H9 (cell line): ENCODE data around the gene DMBT1. TPM values are rescaled to one million over a fixed set of nuclear protein-coding genes. Genes with fewer than 3 reads are reported as not detected.

Source experiments
- DNase-seq: peaks from one replicate; pipeline ENCODE4 v3.0.0-alpha.2; 2017
- H2AFZ ChIP-seq: one replicate; pipeline ENCODE4 v1.6.1; 2013; ENCODE audit warnings: mild to moderate bottlenecking, low read length, control low read depth, moderate library complexity
- H2AK5ac ChIP-seq: 2 replicates; pipeline ENCODE4 v1.6.1; 2013; ENCODE audit warnings: low read length, control low read depth, mixed read lengths; ENCODE audit not compliant: insufficient read length
- H2BK120ac ChIP-seq: one replicate; pipeline ENCODE4 v1.6.1; 2013; ENCODE audit warnings: low read depth, mild to moderate bottlenecking, low read length, control low read depth, inconsistent platforms; ENCODE audit not compliant: poor library complexity, severe bottlenecking
- H2BK12ac ChIP-seq: 2 replicates; pipeline ENCODE4 v1.6.1; 2013; ENCODE audit warnings: low read length, control low read depth, mixed read lengths, low read depth; ENCODE audit not compliant: insufficient read length
- H2BK15ac ChIP-seq: 2 replicates; pipeline ENCODE4 v1.6.1; 2013; ENCODE audit warnings: low read depth, low read length, control low read depth
- H2BK20ac ChIP-seq: one replicate; pipeline ENCODE4 v1.6.1; 2013; ENCODE audit warnings: low read depth, mild to moderate bottlenecking, low read length, control low read depth, inconsistent platforms; ENCODE audit not compliant: poor library complexity, severe bottlenecking
- H2BK5ac ChIP-seq: 2 replicates; pipeline ENCODE4 v1.6.1; 2013; ENCODE audit warnings: low read length, control low read depth, mixed read lengths; ENCODE audit not compliant: insufficient read length
- H3K14ac ChIP-seq: 2 replicates; pipeline ENCODE4 v1.6.1; 2013; ENCODE audit warnings: low read length, control low read depth; ENCODE audit not compliant: insufficient read depth
- H3K18ac ChIP-seq: 2 replicates; pipeline ENCODE4 v1.6.1; 2013; ENCODE audit warnings: low read depth, mild to moderate bottlenecking, mixed read lengths, low read length, control low read depth; ENCODE audit not compliant: insufficient read length
- H3K23ac ChIP-seq: 2 replicates; pipeline ENCODE4 v1.6.1; 2013; ENCODE audit warnings: low read length, control low read depth, mixed read lengths, low read depth; ENCODE audit not compliant: insufficient read length
- H3K23me2 ChIP-seq: 2 replicates; pipeline ENCODE4 v1.6.1; 2013; ENCODE audit warnings: low read depth, mild to moderate bottlenecking, mixed read lengths, low read length, control low read depth; ENCODE audit not compliant: insufficient read length, poor library complexity, severe bottlenecking
- H3K27ac ChIP-seq: 2 replicates; pipeline ENCODE4 v1.5.1; 2013; ENCODE audit warnings: low read length, control low read depth, mixed read lengths, low read depth; ENCODE audit not compliant: insufficient read length
- H3K27me3 ChIP-seq: 2 replicates; pipeline ENCODE4 v1.6.1; 2013; ENCODE audit warnings: low read length, control low read depth, inconsistent platforms; ENCODE audit not compliant: insufficient read depth
- H3K4ac ChIP-seq: 2 replicates; pipeline ENCODE4 v1.6.1; 2013; ENCODE audit warnings: low read depth, mild to moderate bottlenecking, control low read depth, inconsistent platforms, low read length, moderate library complexity
- H3K4me1 ChIP-seq: 2 replicates; pipeline ENCODE4 v1.6.1; 2013; ENCODE audit warnings: low read length, control low read depth, inconsistent platforms; ENCODE audit not compliant: insufficient read depth
- H3K4me2 ChIP-seq: 2 replicates; pipeline ENCODE4 v1.6.1; 2013; ENCODE audit warnings: low read length, control low read depth, mixed read lengths; ENCODE audit not compliant: insufficient read length, insufficient read depth
- H3K56ac ChIP-seq: 2 replicates; pipeline ENCODE4 v1.6.1; 2013; ENCODE audit warnings: low read depth, mild to moderate bottlenecking, mixed read lengths, low read length, control low read depth; ENCODE audit not compliant: insufficient read length
- H3K79me1 ChIP-seq: 2 replicates; pipeline ENCODE4 v1.6.1; 2013; ENCODE audit warnings: low read depth, mild to moderate bottlenecking, moderate library complexity, low read length, control low read depth, inconsistent platforms; ENCODE audit not compliant: insufficient read depth, poor library complexity, severe bottlenecking
- H3K79me2 ChIP-seq: 2 replicates; pipeline ENCODE4 v1.6.1; 2013; ENCODE audit warnings: low read length, control low read depth, inconsistent platforms; ENCODE audit not compliant: insufficient read depth
- H3K9ac ChIP-seq: 2 replicates; pipeline ENCODE4 v1.6.1; 2013; ENCODE audit warnings: low read length, control low read depth, mixed read lengths; ENCODE audit not compliant: insufficient read length; ENCODE audit errors: extremely low read depth
- H3K9me3 ChIP-seq: one replicate; pipeline ENCODE4 v1.6.1; 2013; ENCODE audit warnings: low read depth, low read length, inconsistent platforms; ENCODE audit not compliant: control insufficient read depth
- H3T11ph ChIP-seq: one replicate; pipeline ENCODE4 v1.6.1; 2013; ENCODE audit warnings: mild to moderate bottlenecking, low read length, control low read depth, inconsistent platforms
- H4K20me1 ChIP-seq: one replicate; pipeline ENCODE4 v1.6.1; 2013; ENCODE audit not compliant: control insufficient read depth, insufficient read length, insufficient read depth
- H4K5ac ChIP-seq: 2 replicates; pipeline ENCODE4 v1.6.1; 2013; ENCODE audit warnings: low read depth, mild to moderate bottlenecking, mixed read lengths, low read length, control low read depth; ENCODE audit not compliant: insufficient read length
- H4K8ac ChIP-seq: replicated peaks from 2 replicates; pipeline ENCODE4 v1.6.1; 2013; ENCODE audit warnings: low read length, control low read depth, mixed read lengths, low read depth; ENCODE audit not compliant: insufficient read length
- H4K91ac ChIP-seq: 2 replicates; pipeline ENCODE4 v1.6.1; 2013; ENCODE audit warnings: low read depth, mild to moderate bottlenecking, moderate library complexity, mixed read lengths, low read length, control low read depth; ENCODE audit not compliant: insufficient read length
- H3K27ac Mint-ChIP-seq, 3 experiments: 2 replicates in 2 of 3; 3 replicates in 1 of 3; pipeline ENCODE4 v1.8.0; 2020 to 2021; ENCODE audit warnings: mixed read lengths in 3 of 3, mild to moderate bottlenecking in 1 of 3, moderate library complexity in 1 of 3
- H3K27me3 Mint-ChIP-seq: 2 replicates; pipeline ENCODE4 v1.8.0; 2021; ENCODE audit warnings: low read depth, mild to moderate bottlenecking, moderate library complexity, mixed read lengths
- H3K36me3 Mint-ChIP-seq, 3 experiments: 2 replicates in 2 of 3; 3 replicates in 1 of 3; pipeline ENCODE4 v1.8.0; 2020 to 2021; ENCODE audit warnings: low read depth in 3 of 3, mixed read lengths in 3 of 3; ENCODE audit not compliant: insufficient read depth in 1 of 3
- H3K4me1 Mint-ChIP-seq, 2 experiments: 2 replicates each; pipeline ENCODE4 v1.8.0; 2020; ENCODE audit warnings: mixed read lengths in 2 of 2
- H3K4me3 Mint-ChIP-seq, 2 experiments: 2 replicates in 1 of 2; 3 replicates in 1 of 2; pipeline ENCODE4 v1.8.0; 2020 to 2021; ENCODE audit warnings: mild to moderate bottlenecking in 2 of 2, mixed read lengths in 2 of 2, moderate library complexity in 1 of 2
- H3K9me3 Mint-ChIP-seq, 2 experiments: 2 replicates in 1 of 2; 3 replicates in 1 of 2; pipeline ENCODE4 v1.8.0; 2020; ENCODE audit warnings: mild to moderate bottlenecking in 2 of 2, mixed read lengths in 2 of 2, moderate library complexity in 1 of 2
- WGBS: extraction: QIAGEN DNeasy Blood & Tissue Kit; methylation state at CpG from one replicate; pipeline ENCODE4 v1.1.7; 2013; ENCODE audit warnings: missing lambda C conversion rate, low lambda C conversion rate, mixed read lengths; ENCODE audit not compliant: insufficient read length; ENCODE audit errors: extremely low coverage; 5-methylcytosine and 5-hydroxymethylcytosine counted together
- long read RNA-seq: library from polyadenylated mRNA; unstranded; transcript quantifications from one replicate; pipeline ENCODE4 v2.0.0, GENCODE V29; 2020
- total RNA-seq: library from RNA; stranded (reverse); gene quantifications from 2 replicates; pipeline ENCODE4 v1.2.1, GENCODE V29; 2021
- TF ChIP-seq, protein P1 (sequence below): fragments of 200-600 bp; sonication (generic); conservative IDR thresholded peaks from 3 replicates; pipeline ENCODE4 v1.8.0; 2021; ENCODE audit warnings: antibody characterized with exemption, mild to moderate bottlenecking

DMBT1 gene
- total RNA-seq = 0.04 TPM in 1 of 2 replicates, not detected in the other
- long read RNA-seq = 0 reads

- peaks cover 31 to 33% of the 10 kb centered on the region in 2 experiments for H3K4me1 Mint-ChIP-seq
- no peak within 1 kb of the TSS for H3K27ac ChIP-seq
- no peak within 1 kb of the TSS for H2BK120ac ChIP-seq
- H3K4me1 ChIP-seq = no peaks in the 10 kb centered on the region
- TF ChIP-seq, protein P1, sequence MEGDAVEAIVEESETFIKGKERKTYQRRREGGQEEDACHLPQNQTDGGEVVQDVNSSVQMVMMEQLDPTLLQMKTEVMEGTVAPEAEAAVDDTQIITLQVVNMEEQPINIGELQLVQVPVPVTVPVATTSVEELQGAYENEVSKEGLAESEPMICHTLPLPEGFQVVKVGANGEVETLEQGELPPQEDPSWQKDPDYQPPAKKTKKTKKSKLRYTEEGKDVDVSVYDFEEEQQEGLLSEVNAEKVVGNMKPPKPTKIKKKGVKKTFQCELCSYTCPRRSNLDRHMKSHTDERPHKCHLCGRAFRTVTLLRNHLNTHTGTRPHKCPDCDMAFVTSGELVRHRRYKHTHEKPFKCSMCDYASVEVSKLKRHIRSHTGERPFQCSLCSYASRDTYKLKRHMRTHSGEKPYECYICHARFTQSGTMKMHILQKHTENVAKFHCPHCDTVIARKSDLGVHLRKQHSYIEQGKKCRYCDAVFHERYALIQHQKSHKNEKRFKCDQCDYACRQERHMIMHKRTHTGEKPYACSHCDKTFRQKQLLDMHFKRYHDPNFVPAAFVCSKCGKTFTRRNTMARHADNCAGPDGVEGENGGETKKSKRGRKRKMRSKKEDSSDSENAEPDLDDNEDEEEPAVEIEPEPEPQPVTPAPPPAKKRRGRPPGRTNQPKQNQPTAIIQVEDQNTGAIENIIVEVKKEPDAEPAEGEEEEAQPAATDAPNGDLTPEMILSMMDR = no peak
- H3K9me3 ChIP-seq = no peaks in the 10 kb centered on the region
- H2BK12ac ChIP-seq = no peak within 1 kb of the TSS
- no peak within 1 kb of the TSS for H4K5ac ChIP-seq
- no peak for DNase-seq
- no peak within 1 kb of the TSS for H3T11ph ChIP-seq
- no peak within 1 kb of the TSS for H3K23ac ChIP-seq
- no peak within 1 kb of the TSS for H3K56ac ChIP-seq
- no peak within 1 kb of the TSS for H3K14ac ChIP-seq
- H3K4me2 ChIP-seq = no peak within 1 kb of the TSS
- H3K9me3 Mint-ChIP-seq = no peaks in the 10 kb centered on the region
- no peaks in the 10 kb centered on the region for H3K23me2 ChIP-seq
- H4K20me1 ChIP-seq = no peaks in the 10 kb centered on the region
- H2AK5ac ChIP-seq = no peak within 1 kb of the TSS
- no peaks in the 10 kb centered on the region for H3K27me3 ChIP-seq
- no peak within 1 kb of the TSS for H4K91ac ChIP-seq
- no peak within 1 kb of the TSS for H3K18ac ChIP-seq
- H3K36me3 Mint-ChIP-seq = no peaks in the 10 kb centered on the region; a peak in 1 of 7 replicates
- no peak within 1 kb of the TSS for H3K9ac ChIP-seq
- H3K27me3 Mint-ChIP-seq = peaks cover 26% of the 10 kb centered on the region
- H3K4ac ChIP-seq = no peak within 1 kb of the TSS
- no peak within 1 kb of the TSS for H4K8ac ChIP-seq
- no peak within 1 kb of the TSS for H2BK15ac ChIP-seq
- no peak within 1 kb of the TSS for H3K4me3 Mint-ChIP-seq
- no CpG with 5 or more reads among the region's 4 CpGs for WGBS
- H2AFZ ChIP-seq = no peak within 1 kb of the TSS
- H2BK5ac ChIP-seq = no peak within 1 kb of the TSS
- H3K27ac Mint-ChIP-seq = no peak within 1 kb of the TSS
- no peaks in the 10 kb centered on the region for H3K79me1 ChIP-seq
- H3K79me2 ChIP-seq = no peaks in the 10 kb centered on the region
- no peak within 1 kb of the TSS for H2BK20ac ChIP-seq
Observed at GRCh38 chr10:122560279-122560804, at the start of gene DMBT1. Gene DMBT1 (plus strand): TSS chr10:122560754. CDS start chr10:122560771, 17 bp downstream.
